Measurements from ENCODE around the gene CUX1.

CUX1 gene

GRCh38 chr7:101874028-101874427 is 56.6 kb downstream of the CUX1 start:
- Histone ChIP-seq H3K9me3 (ENCODE audit: control insufficient read depth, low read length) (no peaks in the 10 kb centered on the region), H3K36me3 (ENCODE audit: control insufficient read depth, insufficient read depth, low read length) (no peaks in the 10 kb centered on the region), H3K4me3 (ENCODE audit: extremely low read depth, insufficient read depth, low read length, poor library complexity, severe bottlenecking) (no peak overlapping the region), H3K4me1 (ENCODE audit: control insufficient read depth, insufficient read depth, low read length, poor library complexity, severe bottlenecking) (peaks cover 32% of the 10 kb centered on the region), H3K27ac (ENCODE audit: low read depth, low read length, severe bottlenecking) (peak overlapping the region; percentile 41)
- 67 to 77% methylated on average over 1 to 4 of the region's 5 CpGs for WGBS, 2 experiments (ENCODE audit: insufficient coverage in 2 of 2)

- Histone ChIP-seq H3K27ac (ENCODE audit: low read depth, low read length, severe bottlenecking) (no peak overlapping the region), H3K36me3 (ENCODE audit: control insufficient read depth, insufficient read depth, low read length) (no peaks in the 10 kb centered on the region), H3K9me3 (ENCODE audit: control insufficient read depth, low read length) (no peaks in the 10 kb centered on the region), H3K4me3 (ENCODE audit: extremely low read depth, insufficient read depth, low read length, poor library complexity, severe bottlenecking) (no peak overlapping the region), H3K4me1 (ENCODE audit: control insufficient read depth, insufficient read depth, low read length, poor library complexity, severe bottlenecking) (peaks cover 36% of the 10 kb centered on the region)
- WGBS, 2 experiments (ENCODE audit: insufficient coverage in 2 of 2), result 83 to 92% methylated on average over 7 to 9 of the region's 11 CpGs
Measured at GRCh38 chr7:101875283-101875846, 57.9 kb downstream of the CUX1 start.

GRCh38 chr7:101877882-101878591 is 60.6 kb downstream of the CUX1 start:
- Histone ChIP-seq H3K27ac (ENCODE audit: low read depth, low read length, severe bottlenecking) (no peak overlapping the region), H3K4me3 (ENCODE audit: extremely low read depth, insufficient read depth, low read length, poor library complexity, severe bottlenecking) (no peak overlapping the region), H3K9me3 (ENCODE audit: control insufficient read depth, low read length) (no peaks in the 10 kb centered on the region), H3K36me3 (ENCODE audit: control insufficient read depth, insufficient read depth, low read length) (no peaks in the 10 kb centered on the region), H3K4me1 (ENCODE audit: control insufficient read depth, insufficient read depth, low read length, poor library complexity, severe bottlenecking) (peaks cover 50% of the 10 kb centered on the region)
- WGBS, 2 experiments (ENCODE audit: insufficient coverage in 2 of 2), result 92 to 94% methylated on average over 6 to 10 of the region's 12 CpGs

GRCh38 chr7:101878938-101879337 is 61.5 kb downstream of the CUX1 start:
- Histone ChIP-seq H3K4me3 (ENCODE audit: extremely low read depth, insufficient read depth, low read length, poor library complexity, severe bottlenecking) (no peak overlapping the region), H3K36me3 (ENCODE audit: control insufficient read depth, insufficient read depth, low read length) (no peaks in the 10 kb centered on the region), H3K4me1 (ENCODE audit: control insufficient read depth, insufficient read depth, low read length, poor library complexity, severe bottlenecking) (peaks cover 46% of the 10 kb centered on the region), H3K9me3 (ENCODE audit: control insufficient read depth, low read length) (no peaks in the 10 kb centered on the region), H3K27ac (ENCODE audit: low read depth, low read length, severe bottlenecking) (no peak overlapping the region)
- 82 to 95% methylated on average over 4 of the region's 4 CpGs for WGBS, 2 experiments (ENCODE audit: insufficient coverage in 2 of 2)

- 83 to 90% methylated on average over 7 to 9 of the region's 10 CpGs for WGBS, 2 experiments (ENCODE audit: insufficient coverage in 2 of 2)
- peaks cover 45% of the 10 kb centered on the region for H3K4me1 ChIP-seq (ENCODE audit: control insufficient read depth, insufficient read depth, low read length, poor library complexity, severe bottlenecking)
- no peak overlapping the region for H3K27ac ChIP-seq (ENCODE audit: low read depth, low read length, severe bottlenecking)
- H3K36me3 ChIP-seq (ENCODE audit: control insufficient read depth, insufficient read depth, low read length), result no peaks in the 10 kb centered on the region
- no peak overlapping the region for H3K4me3 ChIP-seq (ENCODE audit: extremely low read depth, insufficient read depth, low read length, poor library complexity, severe bottlenecking)
- H3K9me3 ChIP-seq (ENCODE audit: control insufficient read depth, low read length), result no peaks in the 10 kb centered on the region
Measured at GRCh38 chr7:101879565-101879964, 62.1 kb downstream of the CUX1 start.

- Histone ChIP-seq H3K4me3 (ENCODE audit: extremely low read depth, insufficient read depth, low read length, poor library complexity, severe bottlenecking) (no peak overlapping the region), H3K4me1 (ENCODE audit: control insufficient read depth, insufficient read depth, low read length, poor library complexity, severe bottlenecking) (peaks cover 52% of the 10 kb centered on the region), H3K27ac (ENCODE audit: low read depth, low read length, severe bottlenecking) (peak overlapping the region; percentile 73), H3K9me3 (ENCODE audit: control insufficient read depth, low read length) (no peaks in the 10 kb centered on the region), H3K36me3 (ENCODE audit: control insufficient read depth, insufficient read depth, low read length) (no peaks in the 10 kb centered on the region)
- WGBS, 2 experiments (ENCODE audit: insufficient coverage in 2 of 2), result 90 to 96% methylated on average over 11 to 12 of the region's 14 CpGs
Measured at GRCh38 chr7:101880282-101881054, 63.0 kb downstream of the CUX1 start.

- H3K4me1 ChIP-seq (ENCODE audit: control insufficient read depth, insufficient read depth, low read length, poor library complexity, severe bottlenecking), result peaks cover 52% of the 10 kb centered on the region
- peak overlapping the region; percentile 98 for H3K27ac ChIP-seq (ENCODE audit: low read depth, low read length, severe bottlenecking)
- H3K4me3 ChIP-seq (ENCODE audit: extremely low read depth, insufficient read depth, low read length, poor library complexity, severe bottlenecking), result no peak overlapping the region
- WGBS, 2 experiments (ENCODE audit: insufficient coverage in 2 of 2), result 87% methylated on average over 4 of the region's 7 CpGs; no CpG with 5 or more reads in 1 of the 2 experiments
- no peaks in the 10 kb centered on the region for H3K9me3 ChIP-seq (ENCODE audit: control insufficient read depth, low read length)
- no peaks in the 10 kb centered on the region for H3K36me3 ChIP-seq (ENCODE audit: control insufficient read depth, insufficient read depth, low read length)
Measured at GRCh38 chr7:101882005-101882421, 64.6 kb downstream of the CUX1 start.

GRCh38 chr7:101882595-101883564 is 65.5 kb downstream of the CUX1 start:
- Histone ChIP-seq H3K27ac (ENCODE audit: low read depth, low read length, severe bottlenecking) (peak overlapping the region; percentile 98), H3K36me3 (ENCODE audit: control insufficient read depth, insufficient read depth, low read length) (peaks cover 2% of the 10 kb centered on the region), H3K4me1 (ENCODE audit: control insufficient read depth, insufficient read depth, low read length, poor library complexity, severe bottlenecking) (peaks cover 52% of the 10 kb centered on the region), H3K9me3 (ENCODE audit: control insufficient read depth, low read length) (no peaks in the 10 kb centered on the region), H3K4me3 (ENCODE audit: extremely low read depth, insufficient read depth, low read length, poor library complexity, severe bottlenecking) (no peak overlapping the region)
- WGBS, 2 experiments (ENCODE audit: insufficient coverage in 2 of 2), result 60 to 61% methylated on average over 8 to 9 of the region's 18 CpGs

- H3K4me3 ChIP-seq (ENCODE audit: extremely low read depth, insufficient read depth, low read length, poor library complexity, severe bottlenecking), result no peak overlapping the region
- peak overlapping the region; percentile 49 for H3K27ac ChIP-seq (ENCODE audit: low read depth, low read length, severe bottlenecking)
- peaks cover 9% of the 10 kb centered on the region for H3K36me3 ChIP-seq (ENCODE audit: control insufficient read depth, insufficient read depth, low read length)
- WGBS, 2 experiments (ENCODE audit: insufficient coverage in 2 of 2), result 82 to 83% methylated on average over 5 to 6 of the region's 13 CpGs
- H3K4me1 ChIP-seq (ENCODE audit: control insufficient read depth, insufficient read depth, low read length, poor library complexity, severe bottlenecking), result peaks cover 41% of the 10 kb centered on the region
- H3K9me3 ChIP-seq (ENCODE audit: control insufficient read depth, low read length), result no peaks in the 10 kb centered on the region
Measured at GRCh38 chr7:101884671-101885596, 67.5 kb downstream of the CUX1 start.

All from mesodermal cell (in vitro differentiated cells).